Measurements from ENCODE around the gene LARP1. TPM values are rescaled to one million over a fixed set of nuclear protein-coding genes. Genes with fewer than 3 reads are reported as not detected.
"Not testable (repeated sequence)": the region's sequence is repeated elsewhere in the genome, so short reads cannot be mapped to it uniquely, and the experiment has no call there.

LARP1 gene
- polyA plus RNA-seq, 1 donor (not counting 4 experiments of a cell fraction or from before 2014, with no cell fraction given) = 65.6 TPM

GRCh38 chr5:154749491-154749890 is 5.7 kb upstream of the LARP1 start:
- H3K4me1 ChIP-seq (ENCODE audit: control insufficient read depth, extremely low read depth, insufficient read depth, low read length) = peaks cover 12% of the 10 kb centered on the region
- no peaks in the 10 kb centered on the region for H3K9me1 ChIP-seq (ENCODE audit: control insufficient read depth, extremely low read depth, insufficient read depth, low read length)
- H3K9me3 ChIP-seq (ENCODE audit: control insufficient read depth, low read depth, low read length) = no peaks in the 10 kb centered on the region
- H3K4me3 ChIP-seq (ENCODE audit: control insufficient read depth in 2 of 3, extremely low read depth in 1 of 3, insufficient read depth in 2 of 3, low read depth in 1 of 3, low read length in 3 of 3) = no peak overlapping the region
- no peak overlapping the region for H3K9ac ChIP-seq (ENCODE audit: control insufficient read depth, extremely low read depth, insufficient read depth, low read length)
- H4K20me1 ChIP-seq (ENCODE audit: control insufficient read depth, extremely low read depth, insufficient read depth, low read length) = no peaks in the 10 kb centered on the region
- H3K36me3 ChIP-seq (ENCODE audit: control insufficient read depth in 2 of 2, extremely low read depth in 1 of 2, insufficient read depth in 2 of 2, low read length in 2 of 2) = no peaks in the 10 kb centered on the region
- FAIRE-seq = no peak
- no peaks in the 10 kb centered on the region for H3K79me2 ChIP-seq (ENCODE audit: control insufficient read depth, insufficient read depth, low read length)
- dilution Hi-C loops (cut with MboI; ENCODE audit: extremely low pct_ligation_motif_present, low sequenced_read_pairs) = no loop called here
- no peak overlapping the region for H3K27ac ChIP-seq (ENCODE audit: control insufficient read depth, insufficient read depth, low read length)
- DNase-seq (ENCODE audit: low read depth, low spot score) = no peak
- no peak overlapping the region for H2AFZ ChIP-seq (ENCODE audit: control insufficient read depth, low read length)
- no peaks in the 10 kb centered on the region for H3K27me3 ChIP-seq (ENCODE audit: control insufficient read depth, extremely low read depth, insufficient read depth, low read length)
- H3K4me2 ChIP-seq (ENCODE audit: control insufficient read depth, extremely low read depth, insufficient read depth, low read depth, low read length) = no peak overlapping the region
- no peak for TF ChIP-seq CTCF (optimal IDR thresholded peaks at IDR 0.05 in 1 of 3, IDR thresholded peaks at IDR 0.05 in 1 of 3, conservative IDR thresholded peaks at IDR 0.05 in 1 of 3; ENCODE audit: extremely low read depth in 1 of 3, insufficient read depth in 2 of 3, low read length in 3 of 3)
- no peak for TF ChIP-seq EZH2 (IDR thresholded peaks at IDR 0.05; ENCODE audit: low read length)

- DNase-seq (ENCODE audit: low read depth, low spot score); H3K27me3 ChIP-seq (ENCODE audit: control insufficient read depth, extremely low read depth, insufficient read depth, low read length); H3K9me3 ChIP-seq (ENCODE audit: control insufficient read depth, low read depth, low read length); H3K9me1 ChIP-seq (ENCODE audit: control insufficient read depth, extremely low read depth, insufficient read depth, low read length); H3K9ac ChIP-seq (ENCODE audit: control insufficient read depth, extremely low read depth, insufficient read depth, low read length); H3K36me3 ChIP-seq (ENCODE audit: control insufficient read depth in 2 of 2, extremely low read depth in 1 of 2, insufficient read depth in 2 of 2, low read length in 2 of 2); FAIRE-seq; H2AFZ ChIP-seq (ENCODE audit: control insufficient read depth, low read length); dilution Hi-C loops (cut with MboI; ENCODE audit: extremely low pct_ligation_motif_present, low sequenced_read_pairs); H3K4me3 ChIP-seq (ENCODE audit: control insufficient read depth in 2 of 3, extremely low read depth in 1 of 3, insufficient read depth in 2 of 3, low read depth in 1 of 3, low read length in 3 of 3); H4K20me1 ChIP-seq (ENCODE audit: control insufficient read depth, extremely low read depth, insufficient read depth, low read length); H3K4me2 ChIP-seq (ENCODE audit: control insufficient read depth, extremely low read depth, insufficient read depth, low read depth, low read length); H3K79me2 ChIP-seq (ENCODE audit: control insufficient read depth, insufficient read depth, low read length); H3K27ac ChIP-seq (ENCODE audit: control insufficient read depth, insufficient read depth, low read length): not testable (repeated sequence)
- peaks cover 13% of the 10 kb centered on the region for H3K4me1 ChIP-seq (ENCODE audit: control insufficient read depth, extremely low read depth, insufficient read depth, low read length)
These were observed 4.5 kb upstream of the LARP1 start for GRCh38 chr5:154750641-154751040.

GRCh38 chr5:154751854-154752253 is 3.3 kb upstream of the LARP1 start:
- Histone ChIP-seq H3K4me2 (ENCODE audit: control insufficient read depth, extremely low read depth, insufficient read depth, low read depth, low read length) (no peak overlapping the region), H3K9me1 (ENCODE audit: control insufficient read depth, extremely low read depth, insufficient read depth, low read length) (no peaks in the 10 kb centered on the region), H4K20me1 (ENCODE audit: control insufficient read depth, extremely low read depth, insufficient read depth, low read length) (no peaks in the 10 kb centered on the region), H3K9me3 (ENCODE audit: control insufficient read depth, low read depth, low read length) (no peaks in the 10 kb centered on the region), H3K36me3 (ENCODE audit: control insufficient read depth in 2 of 2, extremely low read depth in 1 of 2, insufficient read depth in 2 of 2, low read length in 2 of 2) (no peaks in the 10 kb centered on the region), H2AFZ (ENCODE audit: control insufficient read depth, low read length) (no peak overlapping the region), H3K27ac (ENCODE audit: control insufficient read depth, insufficient read depth, low read length) (no peak overlapping the region), H3K4me3 (ENCODE audit: control insufficient read depth in 2 of 3, extremely low read depth in 1 of 3, insufficient read depth in 2 of 3, low read depth in 1 of 3, low read length in 3 of 3) (no peak overlapping the region), H3K27me3 (ENCODE audit: control insufficient read depth, extremely low read depth, insufficient read depth, low read length) (no peaks in the 10 kb centered on the region), H3K9ac (ENCODE audit: control insufficient read depth, extremely low read depth, insufficient read depth, low read length) (no peak overlapping the region), H3K79me2 (ENCODE audit: control insufficient read depth, insufficient read depth, low read length) (peaks cover 16% of the 10 kb centered on the region), H3K4me1 (ENCODE audit: control insufficient read depth, extremely low read depth, insufficient read depth, low read length) (peaks cover 13% of the 10 kb centered on the region)
- FAIRE-seq (no peak), DNase-seq (ENCODE audit: low read depth, low spot score) (no peak)
- dilution Hi-C loops (cut with MboI; ENCODE audit: extremely low pct_ligation_motif_present, low sequenced_read_pairs) = no loop called here
- TF ChIP-seq EZH2 (IDR thresholded peaks at IDR 0.05; ENCODE audit: low read length) = no peak
- TF ChIP-seq CTCF (optimal IDR thresholded peaks at IDR 0.05 in 1 of 3, IDR thresholded peaks at IDR 0.05 in 1 of 3, conservative IDR thresholded peaks at IDR 0.05 in 1 of 3; ENCODE audit: extremely low read depth in 1 of 3, insufficient read depth in 2 of 3, low read length in 3 of 3) = no peak
